HG02588 (cell line): Measurements from ENCODE around the gene LDLRAD4.

Experiments
- ATAC-seq: cut with Tn5 transposase; IDR thresholded peaks from one replicate; pipeline ENCODE4 v1.9.1; 2021; ENCODE audit warnings: mild to moderate bottlenecking, moderate library complexity; ENCODE audit not compliant: unreplicated experiment

The LDLRAD4 gene

DNA sequence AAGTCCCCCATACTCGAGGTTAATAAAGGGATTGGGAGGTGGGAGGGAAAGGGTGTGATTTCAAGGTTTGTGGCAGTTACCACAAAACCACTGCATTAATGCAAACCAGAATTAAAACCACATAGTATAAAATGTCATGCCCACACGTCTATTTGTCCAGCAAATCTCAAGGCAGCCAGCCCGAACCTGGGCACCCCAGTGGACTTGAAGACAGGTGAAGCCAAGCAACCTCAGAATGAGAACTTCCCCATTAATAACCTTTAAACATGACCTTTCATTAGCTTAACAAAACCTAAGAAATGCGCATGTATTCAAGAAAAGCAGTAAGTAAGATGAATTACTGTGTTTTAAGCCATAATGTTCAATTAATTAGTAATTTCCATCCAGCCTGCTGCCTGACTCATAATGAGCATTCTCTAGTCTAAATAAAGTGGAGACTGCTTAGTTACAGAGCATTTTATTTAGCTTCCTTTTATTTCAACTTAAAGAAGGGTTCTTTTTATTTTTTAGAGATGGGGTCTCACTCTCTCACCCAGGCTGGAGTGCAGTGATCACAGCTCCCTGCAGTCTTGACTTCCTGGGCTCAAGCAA lies 278.2 kb downstream of the LDLRAD4 start:
- no peak for ATAC-seq

DNA sequence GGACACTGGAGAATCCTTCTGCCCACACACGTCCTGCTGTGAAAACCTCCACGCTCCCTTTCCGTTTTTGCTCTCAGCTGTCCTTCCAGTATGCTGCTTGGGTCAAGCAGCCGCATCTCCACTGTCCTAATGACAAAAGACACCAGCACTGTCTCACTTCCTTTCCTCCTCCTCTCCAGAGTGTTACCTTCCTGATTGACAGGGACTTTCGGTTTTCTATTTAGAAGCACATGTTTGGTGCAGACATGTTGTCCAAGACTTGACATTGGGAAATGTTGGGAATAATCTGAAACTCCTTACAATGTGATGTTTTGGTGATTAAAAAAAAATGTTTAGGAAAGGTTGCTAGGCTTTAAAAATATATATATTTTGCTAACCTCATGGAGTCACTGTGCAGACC lies 281.2 kb downstream of the LDLRAD4 start:
- no peak for ATAC-seq

DNA sequence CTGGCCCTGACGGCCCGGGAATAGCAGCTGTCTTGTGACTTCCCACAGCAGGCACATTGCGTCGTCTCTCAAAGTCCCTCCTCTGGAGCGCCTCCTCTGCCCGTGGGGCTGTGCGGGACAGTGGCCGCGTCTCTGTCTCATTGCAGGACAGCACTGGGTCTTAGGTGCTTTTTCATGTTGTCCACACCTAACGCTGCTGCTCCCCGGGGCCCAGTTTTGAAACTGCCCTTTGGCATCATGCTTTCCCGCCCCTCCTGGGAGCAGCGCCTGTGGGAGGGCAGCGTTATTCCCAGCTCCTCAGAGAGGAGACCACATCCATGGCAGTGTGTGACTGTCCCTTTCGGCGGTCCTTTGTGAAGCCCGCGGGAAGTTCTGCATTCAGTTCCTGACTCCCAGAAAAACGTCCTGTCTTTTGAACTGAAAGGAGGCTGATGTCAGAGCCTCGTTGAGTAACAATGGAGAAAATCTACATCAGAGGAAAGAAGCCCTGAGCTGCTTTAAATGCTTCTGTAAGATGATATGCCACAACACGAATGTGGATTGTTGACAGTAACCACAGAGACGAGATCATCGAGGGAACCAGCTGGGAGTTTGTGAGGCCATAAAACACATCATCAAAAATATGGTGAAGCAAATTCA lies 281.8 kb downstream of the LDLRAD4 start:
- ATAC-seq, result no peak

- no peak for ATAC-seq
These were observed 282.4 kb downstream of the LDLRAD4 start for GRCh38 chr18:13500869-13501542.

DNA sequence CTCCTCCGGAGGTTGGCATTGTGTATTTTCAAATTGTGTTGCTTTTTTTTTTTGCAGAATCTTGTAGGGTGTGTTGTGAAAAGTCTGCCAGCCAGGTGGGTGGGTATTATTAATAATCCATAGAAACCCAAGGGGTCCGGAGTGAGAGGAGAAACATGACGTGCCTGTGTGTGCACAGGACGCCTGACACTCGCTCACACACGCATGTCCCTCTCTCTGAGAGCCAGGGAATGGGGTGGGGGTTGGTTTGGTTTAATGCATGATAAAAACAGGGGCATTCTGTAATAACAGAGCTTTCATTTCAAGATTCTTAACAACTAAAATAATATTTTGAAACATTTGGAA lies 283.0 kb downstream of the LDLRAD4 start:
- no peak for ATAC-seq

DNA sequence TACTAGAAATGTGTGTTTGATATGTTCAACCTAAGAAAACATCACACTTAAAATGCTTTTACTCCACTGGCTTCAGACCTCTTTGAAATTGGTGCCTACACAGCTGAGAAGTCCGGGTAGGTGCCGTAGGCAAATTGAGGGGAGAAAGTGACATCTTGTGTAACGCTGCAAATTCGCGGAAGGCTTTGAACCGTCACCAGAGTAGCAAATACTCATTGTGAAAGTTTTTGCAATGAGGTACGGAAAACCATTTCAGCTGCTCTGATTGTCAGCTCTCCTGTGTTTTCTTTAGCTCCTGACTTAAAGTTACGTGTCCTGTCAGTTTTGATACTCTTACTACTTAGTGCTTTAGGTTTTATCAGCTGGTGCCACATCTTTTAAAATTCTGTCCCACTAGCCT lies 283.3 kb downstream of the LDLRAD4 start:
- ATAC-seq, result peak; percentile 98

GRCh38 chr18:13502585-13502984 lies 284.0 kb downstream of the LDLRAD4 start:
- ATAC-seq, result no peak

DNA sequence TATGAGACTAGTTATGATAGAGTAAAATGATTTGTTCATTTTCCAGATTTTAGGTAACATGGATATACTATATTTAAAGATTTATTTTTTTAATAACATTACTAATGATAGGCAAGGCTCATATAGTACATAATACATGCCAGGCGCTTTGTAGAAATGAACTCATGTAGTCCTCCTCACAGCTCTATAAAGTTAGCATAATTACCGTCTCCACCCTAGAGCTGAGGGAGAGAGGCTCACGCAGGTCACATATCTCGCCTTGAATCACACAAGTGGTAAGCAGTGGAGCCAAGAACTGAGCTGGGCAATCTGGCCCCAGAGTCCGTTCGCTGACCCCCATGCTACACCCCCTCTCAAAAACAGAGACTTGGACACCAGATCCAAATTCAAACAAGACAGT lies 285.3 kb downstream of the LDLRAD4 start:
- no peak for ATAC-seq

DNA sequence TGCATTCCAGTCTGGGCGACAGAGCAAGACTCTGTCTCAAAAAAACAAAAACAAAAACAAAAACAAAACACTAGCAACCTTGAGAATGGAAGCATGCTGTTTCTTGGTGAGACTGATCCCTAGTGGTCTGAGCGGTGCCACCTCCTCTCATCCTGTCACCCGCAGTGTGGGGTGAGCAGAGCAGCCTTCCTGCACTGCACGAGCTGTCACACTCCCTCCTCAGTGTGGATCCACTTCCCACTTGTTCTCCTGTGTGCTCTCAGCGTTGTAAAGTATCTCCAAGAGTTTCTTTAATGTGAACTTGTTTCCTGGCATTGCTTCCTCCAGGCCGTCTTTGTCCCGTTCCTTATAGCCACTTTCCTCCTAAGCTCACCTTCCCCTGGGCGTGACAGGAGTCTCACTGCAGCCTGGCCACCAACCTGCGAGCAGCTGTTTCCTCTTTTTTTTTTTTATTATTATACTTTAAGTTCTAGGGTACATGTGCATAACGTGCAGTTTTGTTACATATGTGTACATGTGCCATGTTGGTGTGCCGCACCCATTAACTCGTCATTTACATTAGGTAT lies 287.3 kb downstream of the LDLRAD4 start:
- ATAC-seq, result no peak

GRCh38 chr18:13510594-13510993 lies 292.0 kb downstream of the LDLRAD4 start:
- no peak for ATAC-seq

- ATAC-seq, result no peak
These were observed 293.5 kb downstream of the LDLRAD4 start for GRCh38 chr18:13511961-13512577.

- no peak for ATAC-seq
These were observed 294.5 kb downstream of the LDLRAD4 start for GRCh38 chr18:13513021-13513420.

GRCh38 chr18:13513481-13513880 lies 294.9 kb downstream of the LDLRAD4 start:
- no peak for ATAC-seq

DNA sequence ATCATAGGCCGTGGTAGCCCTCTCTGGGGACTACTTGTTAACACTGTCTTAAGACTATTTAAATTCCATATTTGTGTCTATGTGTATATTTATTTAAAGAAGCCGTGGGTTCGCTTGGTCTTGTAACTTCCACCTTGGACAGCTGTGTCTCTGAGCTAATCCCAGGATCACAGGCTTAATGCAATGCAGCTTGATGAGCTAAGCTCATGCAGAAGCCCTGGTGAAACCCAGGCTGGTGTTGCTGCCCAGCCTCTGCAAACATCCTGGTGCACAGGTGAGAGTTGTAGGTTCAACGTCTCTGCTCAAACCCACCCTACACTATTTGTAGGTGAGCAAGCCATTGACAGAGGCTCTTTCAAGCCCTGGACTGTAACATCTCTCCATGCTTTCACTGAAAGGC lies 296.0 kb downstream of the LDLRAD4 start:
- no peak for ATAC-seq

GRCh38 chr18:13516855-13517254 lies 298.3 kb downstream of the LDLRAD4 start:
- ATAC-seq, result no peak

GRCh38 chr18:13517369-13517768 lies 298.8 kb downstream of the LDLRAD4 start:
- ATAC-seq, result no peak

DNA sequence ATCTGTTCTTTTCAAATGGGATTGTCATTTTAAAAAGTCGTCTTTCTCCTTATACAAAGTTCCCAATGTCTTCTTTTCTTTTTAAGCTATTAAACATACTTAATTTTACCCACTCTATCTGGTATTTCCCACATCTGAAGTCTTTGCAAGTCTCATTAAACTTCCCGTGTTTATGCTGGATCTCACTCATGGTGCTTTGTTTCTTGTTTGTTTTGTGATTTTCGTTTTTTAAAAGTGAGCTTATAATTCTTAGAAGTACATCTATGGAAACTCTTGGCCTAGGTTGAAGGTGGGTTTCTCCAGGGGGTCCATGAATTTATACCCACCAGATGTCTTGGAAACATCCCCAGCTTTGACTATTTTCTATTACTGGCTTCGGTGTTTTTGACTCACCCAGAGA lies 299.8 kb downstream of the LDLRAD4 start:
- no peak for ATAC-seq

DNA sequence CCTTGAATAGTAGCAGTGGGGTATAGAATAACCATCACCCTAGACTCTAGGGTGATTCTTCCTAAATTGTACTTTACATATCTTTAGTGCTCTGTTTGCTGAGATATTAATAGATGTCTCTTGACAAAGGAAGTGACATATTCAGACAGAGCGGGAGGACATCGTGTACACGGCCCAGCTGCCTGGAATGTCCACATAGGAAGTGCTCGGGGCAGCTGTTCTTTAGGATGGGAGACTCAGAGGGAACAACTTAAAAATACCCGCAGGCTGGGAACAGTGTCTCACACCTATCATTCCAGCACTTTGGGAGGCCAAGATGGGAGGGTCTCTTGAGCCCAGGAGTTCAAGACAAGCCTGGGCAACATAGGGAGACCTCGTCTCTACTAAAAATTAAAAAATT lies 301.7 kb downstream of the LDLRAD4 start:
- ATAC-seq, result no peak

DNA sequence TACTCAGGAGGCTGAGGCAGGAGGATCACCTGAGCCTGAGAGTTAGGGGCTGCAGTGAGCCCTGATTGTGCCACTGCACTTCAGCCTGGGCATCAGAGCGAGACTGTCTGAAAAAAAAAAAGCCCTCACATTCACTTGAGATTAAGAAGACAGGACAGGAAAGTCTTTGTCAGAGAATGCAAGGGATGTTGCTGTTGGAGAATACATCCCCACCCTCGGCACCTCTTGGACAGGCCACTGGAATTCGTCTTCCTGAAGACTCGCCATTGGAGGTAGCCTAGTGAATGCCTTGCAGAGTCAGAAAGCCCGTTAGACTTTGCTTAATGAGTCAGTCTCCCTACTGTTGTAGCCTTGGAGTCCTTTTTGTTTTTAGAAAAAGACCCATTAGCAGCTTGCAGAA lies 302.2 kb downstream of the LDLRAD4 start:
- ATAC-seq, result no peak

GRCh38 chr18:13521418-13521817 lies 302.9 kb downstream of the LDLRAD4 start:
- ATAC-seq, result no peak

DNA sequence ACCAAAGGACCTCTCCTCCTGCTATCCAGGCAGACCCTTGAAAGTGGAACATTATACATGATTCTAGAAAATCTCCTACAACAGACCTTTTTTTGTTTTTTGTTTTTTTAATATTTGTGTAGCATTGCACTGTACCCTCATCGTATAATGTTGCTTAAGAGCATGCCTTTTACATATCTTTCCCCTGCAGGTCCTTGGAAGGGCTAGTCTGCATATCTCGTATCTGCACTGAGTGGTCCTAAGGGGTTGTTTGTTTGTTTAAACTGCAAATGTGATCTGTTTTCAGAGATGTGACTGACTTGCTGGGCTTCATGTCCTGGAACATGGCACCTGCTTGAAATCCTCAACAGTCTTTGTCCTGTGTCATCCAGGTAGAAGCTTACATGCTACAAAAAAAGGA lies 303.7 kb downstream of the LDLRAD4 start:
- no peak for ATAC-seq
